Measurements from ENCODE around the gene TBRG4.

Gene TBRG4

GRCh38 chr7:45088146-45088701 lies 23.3 kb downstream of the TBRG4 start:
- no peak for TF ChIP-seq CTCF (IDR thresholded peaks at IDR 0.05; ENCODE audit: low read depth, low read length)
- DNase-seq (ENCODE audit: extremely low read depth, low read depth), result no peak

- TF ChIP-seq CTCF (IDR thresholded peaks at IDR 0.05; ENCODE audit: low read depth, low read length), result no peak
Measured at GRCh38 chr7:45087301-45088145, 24.0 kb downstream of the TBRG4 start.

GRCh38 chr7:45086331-45087065 lies 25.0 kb downstream of the TBRG4 start:
- no peak for DNase-seq (ENCODE audit: extremely low read depth, low read depth)
- no peak for TF ChIP-seq CTCF (IDR thresholded peaks at IDR 0.05; ENCODE audit: low read depth, low read length)

More at GRCh38 chr7:45087301-45088145, 24.0 kb downstream of the TBRG4 start:
- no peak for DNase-seq (ENCODE audit: extremely low read depth, low read depth)

- TF ChIP-seq CTCF (IDR thresholded peaks at IDR 0.05; ENCODE audit: low read depth, low read length), result no peak
- DNase-seq (ENCODE audit: extremely low read depth, low read depth), result no peak
Measured at GRCh38 chr7:45085619-45086200, 25.8 kb downstream of the TBRG4 start.

GRCh38 chr7:45084901-45085618 lies 26.4 kb downstream of the TBRG4 start:
- no peak for DNase-seq (ENCODE audit: extremely low read depth, low read depth)
- no peak for TF ChIP-seq CTCF (IDR thresholded peaks at IDR 0.05; ENCODE audit: low read depth, low read length)

- no peak for DNase-seq (ENCODE audit: extremely low read depth, low read depth)
- no peak for TF ChIP-seq CTCF (IDR thresholded peaks at IDR 0.05; ENCODE audit: low read depth, low read length)
Measured at GRCh38 chr7:45084336-45084735, 27.2 kb downstream of the TBRG4 start.

Measured in AG09319 (cell line).